Liver (tissue), 9 donors: Measurements from ENCODE around the gene RSPO4. TPM values are rescaled to one million over a fixed set of nuclear protein-coding genes. Genes with fewer than 3 reads are reported as not detected.
A peak's percentile ranks its signal among the peaks of the same experiment; 100 is the strongest.

Source experiments
- DNase-seq: peaks from one replicate; pipeline ENCODE4 v3.0.0-alpha.2; 2017; ENCODE audit warnings: low spot score
- H3K27ac ChIP-seq, 2 donors: one replicate each; pipeline ENCODE4 v1.7.0; 2013; ENCODE audit warnings: inconsistent platforms in 2 of 2, low read length in 2 of 2, control low read depth in 1 of 2, low read depth in 1 of 2, mild to moderate bottlenecking in 1 of 2
- H3K27me3 ChIP-seq, 4 donors: one replicate each; pipeline versions ENCODE4 v1.6.1 to v1.7.0; 2013; ENCODE audit warnings: low read length in 3 of 4, inconsistent platforms in 1 of 4, mild to moderate bottlenecking in 1 of 4, moderate library complexity in 1 of 4; ENCODE audit not compliant: control insufficient read depth in 4 of 4, insufficient read depth in 4 of 4
- H3K36me3 ChIP-seq, 4 donors: one replicate each; pipeline versions ENCODE4 v1.6.1 to v1.7.0; 2013; ENCODE audit warnings: low read length in 3 of 4, mild to moderate bottlenecking in 3 of 4, low read depth in 1 of 4, moderate library complexity in 1 of 4; ENCODE audit not compliant: control insufficient read depth in 4 of 4, insufficient read depth in 3 of 4
- H3K4me1 ChIP-seq, 4 donors: one replicate each; pipeline versions ENCODE4 v1.6.1 to v1.7.0; 2013; ENCODE audit warnings: low read length in 3 of 4, mild to moderate bottlenecking in 3 of 4, moderate library complexity in 1 of 4; ENCODE audit not compliant: control insufficient read depth in 4 of 4, insufficient read depth in 4 of 4
- H3K4me3 ChIP-seq, 3 donors: one replicate each; pipeline versions ENCODE4 v1.6.1 to v1.7.0; 2013; ENCODE audit warnings: low read length in 3 of 3, control low read depth in 1 of 3, low read depth in 1 of 3, mild to moderate bottlenecking in 1 of 3
- H3K9ac ChIP-seq, 2 donors: one replicate each; pipeline ENCODE4 v1.7.0; 2013; ENCODE audit warnings: low read length in 2 of 2, mild to moderate bottlenecking in 2 of 2, moderate library complexity in 2 of 2, control low read depth in 1 of 2, low read depth in 1 of 2
- H3K9me3 ChIP-seq, 4 donors: one replicate each; pipeline versions ENCODE4 v1.6.1 to v1.7.0; 2013; ENCODE audit warnings: low read length in 3 of 4; ENCODE audit not compliant: control insufficient read depth in 4 of 4
- ATF3 ChIP-seq: IDR thresholded peaks from 2 replicates; pipeline ENCODE4 v1.6.1; 2016; ENCODE audit warnings: antibody characterized with exemption
- EGR1 ChIP-seq, 2 donors: IDR thresholded peaks; 2 replicates each; pipeline ENCODE4 v1.6.1; 2016 to 2018; ENCODE audit warnings: antibody characterized with exemption in 2 of 2, low read depth in 2 of 2
- FOXA1 ChIP-seq: IDR thresholded peaks from 2 replicates; pipeline ENCODE4 v1.6.1; 2016; ENCODE audit warnings: antibody characterized with exemption
- FOXA2 ChIP-seq: IDR thresholded peaks from 2 replicates; pipeline ENCODE4 v1.6.1; 2016; ENCODE audit warnings: antibody characterized with exemption
- GABPA ChIP-seq, 2 donors: IDR thresholded peaks in 1 of 2; conservative IDR thresholded peaks in 1 of 2; 2 replicates each; pipeline ENCODE4 v1.6.1; 2016; ENCODE audit warnings: antibody characterized with exemption in 2 of 2, mild to moderate bottlenecking in 1 of 2, moderate library complexity in 1 of 2
- HNF4A ChIP-seq, 2 donors: conservative IDR thresholded peaks; 2 replicates each; pipeline ENCODE4 v1.6.1; 2016; ENCODE audit warnings: antibody characterized with exemption in 2 of 2, mild to moderate bottlenecking in 2 of 2
- HNF4G ChIP-seq: IDR thresholded peaks from 2 replicates; pipeline ENCODE4 v1.6.1; 2016; ENCODE audit warnings: antibody characterized with exemption
- JUND ChIP-seq, 2 donors: IDR thresholded peaks; 2 replicates each; pipeline ENCODE4 v1.6.1; 2016; ENCODE audit warnings: antibody characterized with exemption in 2 of 2
- RAD21 ChIP-seq, 2 donors: IDR thresholded peaks; 2 replicates each; pipeline ENCODE4 v1.6.1; 2016; ENCODE audit warnings: antibody characterized with exemption in 2 of 2, mild to moderate bottlenecking in 2 of 2
- REST ChIP-seq: IDR thresholded peaks from 2 replicates; pipeline ENCODE4 v1.6.1; 2016; ENCODE audit warnings: antibody characterized with exemption, mild to moderate bottlenecking
- RXRA ChIP-seq, 2 donors: IDR thresholded peaks; 2 replicates each; pipeline ENCODE4 v1.6.1; 2017 to 2018; ENCODE audit warnings: antibody characterized with exemption in 2 of 2, mild to moderate bottlenecking in 1 of 2
- TAF1 ChIP-seq: conservative IDR thresholded peaks from 2 replicates; pipeline ENCODE4 v1.6.1; 2016; ENCODE audit warnings: antibody characterized with exemption, mild to moderate bottlenecking
- YY1 ChIP-seq: IDR thresholded peaks from 2 replicates; pipeline ENCODE4 v1.6.1; 2016; ENCODE audit warnings: antibody characterized with exemption, mild to moderate bottlenecking
- ZBTB33 ChIP-seq: IDR thresholded peaks from 2 replicates; pipeline ENCODE4 v1.6.1; 2016; ENCODE audit warnings: antibody characterized with exemption
- WGBS: extraction: QIAGEN DNeasy Blood & Tissue Kit; methylation state at CpG from one replicate; pipeline ENCODE4 v1.1.7; 2013; 5-methylcytosine and 5-hydroxymethylcytosine counted together
- polyA plus RNA-seq, 2 donors: library from polyadenylated mRNA; stranded (reverse) in 1 of 2; unstranded in 1 of 2; fragments of 200-250 nt in 1 of 2; fragments of >200 nt in 1 of 2; fragmentation: Nextera tagmentation in 1 of 2; extraction: Ambion mirVana in 1 of 2; gene quantifications; one replicate each; pipeline versions ENCODE4 v1.2.1 to v1.2.3, GENCODE V29; 2013 to 2015
- total RNA-seq, 2 donors: library from RNA; depleted of rRNA; stranded (reverse); fragments of >200 nt; gene quantifications; one replicate each; pipeline ENCODE4 v1.2.3, GENCODE V29; 2014
- TF ChIP-seq, protein P1 (sequence below): fragments of 150-350 bp; IDR thresholded peaks from 2 replicates; pipeline ENCODE4 v1.5.1; 2017; ENCODE audit warnings: improper control_type of control experiment, low read depth, low read length; ENCODE audit not compliant: missing input control
- TF ChIP-seq, protein P2 (sequence below): IDR thresholded peaks from 2 replicates; pipeline ENCODE4 v1.6.1; 2016; ENCODE audit warnings: antibody characterized with exemption
- donor health status: healthy.
- donor health status: healthy.
- donor health status: healthy.
- donor health status: healthy.
- donor health status: healthy.

RSPO4 gene
- not detected for total RNA-seq
- not detected for polyA plus RNA-seq

- WGBS: 4% methylated on average over 88 of the region's 88 CpGs
- Histone ChIP-seq H3K4me3 (peak within 1 kb of the TSS in 1 of 3 donors; percentile 27), H3K27me3 (peaks cover 3 to 9% (median 6%) of the 10 kb centered on the region in 4 donors), H3K9ac (no peak within 1 kb of the TSS), H3K36me3 (no peaks in the 10 kb centered on the region), H3K4me1 (peaks cover 0 to 6% (median 3%) of the 10 kb centered on the region in 4 donors), H3K27ac (no peak within 1 kb of the TSS), H3K9me3 (no peaks in the 10 kb centered on the region)
- no peak for DNase-seq
- no peak for TF ChIP-seq ZBTB33
- TF ChIP-seq REST: no peak
- no peak for TF ChIP-seq JUND (IDR thresholded peaks at IDR 0.05)
- TF ChIP-seq FOXA2: no peak
- TF ChIP-seq YY1: no peak
These were observed at the start of gene RSPO4 for GRCh38 chr20:1001911-1002681. TSS of gene RSPO4 (minus strand) at chr20:1002311. CDS start at chr20:1002164, 147 bp downstream.

DNA sequence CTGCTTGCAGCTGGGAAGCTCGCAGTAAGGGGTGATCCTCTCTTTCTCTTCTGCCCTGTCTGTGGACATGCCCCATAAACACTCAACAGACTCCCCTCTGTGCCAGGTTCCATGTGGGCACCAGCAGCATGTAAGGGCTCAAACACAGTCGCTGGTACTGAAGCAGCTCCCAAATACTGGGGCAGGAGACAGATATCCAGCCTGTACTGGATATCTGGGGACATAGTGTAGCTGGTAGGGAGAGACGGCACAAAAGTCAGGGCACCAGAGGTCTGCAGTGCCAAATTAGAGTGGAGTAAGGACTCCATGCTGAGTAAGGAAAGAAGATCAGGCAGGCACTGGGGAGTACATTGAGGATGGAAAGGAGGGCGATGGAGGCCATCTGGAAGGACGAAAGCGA is 48.3 kb upstream of the RSPO4 start:
- no peak overlapping the region for H3K9ac ChIP-seq
- no peak for DNase-seq
- no peaks in the 10 kb centered on the region for H3K36me3 ChIP-seq
- H3K27ac ChIP-seq: no peak overlapping the region
- H3K27me3 ChIP-seq: no peaks in the 10 kb centered on the region
- H3K9me3 ChIP-seq: peaks cover 0 to 3% (median 0%) of the 10 kb centered on the region in 4 donors
- TF ChIP-seq RXRA (IDR thresholded peaks at IDR 0.05) (no peak), YY1 (no peak), TAF1 (no peak), FOXA1 (no peak), ATF3 (no peak), FOXA2 (no peak), REST (no peak), HNF4G (no peak), JUND (IDR thresholded peaks at IDR 0.05) (no peak), GABPA (IDR thresholded peaks at IDR 0.05 in 1 of 2, conservative IDR thresholded peaks at IDR 0.05 in 1 of 2) (no peak), RAD21 (IDR thresholded peaks at IDR 0.05) (no peak), EGR1 (IDR thresholded peaks at IDR 0.05; ENCODE audit: low read depth in 2 of 2) (no peak), HNF4A (conservative IDR thresholded peaks at IDR 0.05) (no peak)
- TF ChIP-seq, protein P1, sequence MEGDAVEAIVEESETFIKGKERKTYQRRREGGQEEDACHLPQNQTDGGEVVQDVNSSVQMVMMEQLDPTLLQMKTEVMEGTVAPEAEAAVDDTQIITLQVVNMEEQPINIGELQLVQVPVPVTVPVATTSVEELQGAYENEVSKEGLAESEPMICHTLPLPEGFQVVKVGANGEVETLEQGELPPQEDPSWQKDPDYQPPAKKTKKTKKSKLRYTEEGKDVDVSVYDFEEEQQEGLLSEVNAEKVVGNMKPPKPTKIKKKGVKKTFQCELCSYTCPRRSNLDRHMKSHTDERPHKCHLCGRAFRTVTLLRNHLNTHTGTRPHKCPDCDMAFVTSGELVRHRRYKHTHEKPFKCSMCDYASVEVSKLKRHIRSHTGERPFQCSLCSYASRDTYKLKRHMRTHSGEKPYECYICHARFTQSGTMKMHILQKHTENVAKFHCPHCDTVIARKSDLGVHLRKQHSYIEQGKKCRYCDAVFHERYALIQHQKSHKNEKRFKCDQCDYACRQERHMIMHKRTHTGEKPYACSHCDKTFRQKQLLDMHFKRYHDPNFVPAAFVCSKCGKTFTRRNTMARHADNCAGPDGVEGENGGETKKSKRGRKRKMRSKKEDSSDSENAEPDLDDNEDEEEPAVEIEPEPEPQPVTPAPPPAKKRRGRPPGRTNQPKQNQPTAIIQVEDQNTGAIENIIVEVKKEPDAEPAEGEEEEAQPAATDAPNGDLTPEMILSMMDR: no peak
- TF ChIP-seq, protein P2, sequence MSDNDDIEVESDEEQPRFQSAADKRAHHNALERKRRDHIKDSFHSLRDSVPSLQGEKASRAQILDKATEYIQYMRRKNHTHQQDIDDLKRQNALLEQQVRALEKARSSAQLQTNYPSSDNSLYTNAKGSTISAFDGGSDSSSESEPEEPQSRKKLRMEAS: no peak
- no peaks in the 10 kb centered on the region for H3K4me1 ChIP-seq
- H3K4me3 ChIP-seq: no peak overlapping the region
- 89% methylated on average over 6 of the region's 6 CpGs for WGBS
